K562 (cell line): ENCODE data around the gene MTNR1B. TPM values are rescaled to one million over a fixed set of nuclear protein-coding genes. Genes with fewer than 3 reads are reported as not detected.

Experiments used
- ATAC-seq: fragments of 200-7000 bp; cut with Tn5 transposase; 3 replicates; pipeline ENCODE4 v1.9.1; 2020; ENCODE audit warnings: moderate library complexity
- BruUV-seq: library from RNA; stranded (reverse); fragments of 400-500 nt; replicated peaks from 2 replicates; lab custom pipeline; 2021; lab: Mats Ljungman, UMichigan
- CTCF ChIA-PET: fragments of 300-600 bp; formaldehyde crosslinking; extraction: SDS; loops from one replicate; lab custom pipeline; 2021; ENCODE audit warnings: low intra/inter-chr PET ratio; lab: Yijun Ruan, JAX
- POLR2A ChIA-PET: fragments of 300-600, 350-650 bp; sonication (Branson Sonifier 250); formaldehyde crosslinking; extraction: SDS; loops from one replicate; lab custom pipeline; 2021; ENCODE audit warnings: antibody characterized with exemption, inconsistent platforms; lab: Yijun Ruan, JAX
- DNase-seq, 4 experiments: peaks; one replicate each; pipeline versions ENCODE4 v3.0.0 to v3.0.0-alpha.2; 2011 to 2018; ENCODE audit warnings: low spot score in 3 of 4, mixed read lengths in 3 of 4; ENCODE audit errors: extremely low read depth in 1 of 4
- FAIRE-seq: peaks from 2 replicates; lab custom pipeline; 2011; peaks lifted over from hg19 to GRCh38; lab: Jason Lieb, UNC
- H2AFZ ChIP-seq: 2 replicates; pipeline ENCODE4 v1.6.0; 2011; ENCODE audit warnings: low read depth, low read length, control low read depth, inconsistent platforms
- H3K27ac ChIP-seq: fragments of 200-600 bp; 3 replicates; pipeline ENCODE4 v1.8.0; 2011; ENCODE audit warnings: low read depth, mild to moderate bottlenecking, control low read depth, inconsistent platforms, low read length, moderate library complexity, mixed read lengths; ENCODE audit errors: extremely low read depth
- H3K27me3 ChIP-seq, 2 experiments: fragments of 300-600 bp in 1 of 2; 2 replicates in 1 of 2; 3 replicates in 1 of 2; pipeline versions ENCODE4 v1.6.0 to v1.8.0; 2011; ENCODE audit warnings: inconsistent platforms in 2 of 2, low read length in 2 of 2, mild to moderate bottlenecking in 1 of 2, mixed read lengths in 1 of 2, moderate library complexity in 1 of 2; ENCODE audit not compliant: control insufficient read depth in 2 of 2, insufficient read depth in 2 of 2
- H3K36me3 ChIP-seq: fragments of 300-600 bp; 3 replicates; pipeline ENCODE4 v1.8.0; 2011; ENCODE audit warnings: mild to moderate bottlenecking, low read length, inconsistent platforms; ENCODE audit not compliant: control insufficient read depth, insufficient read depth
- H3K4me1 ChIP-seq, 2 experiments: fragments of 200-600 bp in 1 of 2; replicated peaks in 1 of 2; 2 replicates in 1 of 2; 3 replicates in 1 of 2; pipeline versions ENCODE4 v1.5.1 to v1.8.0; 2011; ENCODE audit warnings: inconsistent platforms in 2 of 2, low read length in 2 of 2, mild to moderate bottlenecking in 1 of 2, mixed read lengths in 1 of 2, moderate library complexity in 1 of 2; ENCODE audit not compliant: control insufficient read depth in 2 of 2, insufficient read depth in 2 of 2
- H3K4me2 ChIP-seq: 2 replicates; pipeline ENCODE4 v1.6.1; 2011; ENCODE audit warnings: low read length, control low read depth, inconsistent platforms, mixed read lengths; ENCODE audit not compliant: insufficient read depth
- H3K4me3 ChIP-seq: fragments of 200-600 bp; sonication (generic), shearing (Covaris generic); 2 replicates; pipeline ENCODE4 v1.5.1; 2016; ENCODE audit warnings: control low read depth, inconsistent platforms
- H3K79me2 ChIP-seq: fragments of 200-600 bp; 3 replicates; pipeline ENCODE4 v1.8.0; 2011; ENCODE audit warnings: low read length, inconsistent platforms; ENCODE audit not compliant: control insufficient read depth, insufficient read depth
- H3K9ac ChIP-seq, 2 experiments: 2 replicates each; pipeline versions ENCODE4 v1.6.0 to v1.6.1; 2011; ENCODE audit warnings: low read depth in 2 of 2, low read length in 2 of 2, control low read depth in 1 of 2, inconsistent platforms in 1 of 2, mild to moderate bottlenecking in 1 of 2, mixed read lengths in 1 of 2; ENCODE audit not compliant: insufficient read depth in 1 of 2
- H3K9me1 ChIP-seq: one replicate; pipeline ENCODE4 v1.6.0; 2011; ENCODE audit warnings: inconsistent platforms, mild to moderate bottlenecking, low read length, moderate library complexity; ENCODE audit not compliant: control insufficient read depth, insufficient read depth
- H3K9me3 ChIP-seq: replicated peaks from 2 replicates; pipeline ENCODE4 v1.5.1; 2011; ENCODE audit warnings: low read depth, low read length, inconsistent platforms; ENCODE audit not compliant: control insufficient read depth, insufficient read depth
- H4K20me1 ChIP-seq: replicated peaks from 2 replicates; pipeline ENCODE4 v1.6.1; 2011; ENCODE audit warnings: low read length, inconsistent platforms, mixed read lengths; ENCODE audit not compliant: control insufficient read depth, insufficient read depth
- CREB5 ChIP-seq: fragments of 250-450 bp; sonication (Bioruptor Pico); IDR thresholded peaks from 2 replicates; pipeline ENCODE4 v1.5.0; 2020; ENCODE audit warnings: mild to moderate bottlenecking
- POLR3G ChIP-seq: IDR thresholded peaks from 2 replicates; pipeline ENCODE4 v1.6.1; 2011; ENCODE audit not compliant: insufficient read length, insufficient replicate concordance; ENCODE audit errors: extremely low read depth
- PTRF ChIP-seq: fragments of 450-650 bp; IDR thresholded peaks from 2 replicates; pipeline ENCODE4 v1.6.1; 2016; ENCODE audit warnings: mild to moderate bottlenecking, missing genetic modification characterization, missing compliant biosample characterization
- RCOR1 ChIP-seq, 2 experiments: IDR thresholded peaks; 2 replicates each; pipeline ENCODE4 v1.6.1; 2012; ENCODE audit warnings: low read depth in 2 of 2, low read length in 2 of 2, borderline replicate concordance in 1 of 2, improper control_type of control experiment in 1 of 2
- SMARCC2 ChIP-seq: fragments of 450-650 bp; IDR thresholded peaks from 2 replicates; pipeline ENCODE4 v1.6.1; 2017; ENCODE audit warnings: antibody characterized with exemption, moderate library complexity, mild to moderate bottlenecking, low read depth
- SRSF3 ChIP-seq: fragments of 200-400 bp; formaldehyde crosslinking; IDR thresholded peaks from 2 replicates; pipeline ENCODE4 v1.6.1; 2016; ENCODE audit warnings: mild to moderate bottlenecking, low read length, moderate library complexity; ENCODE audit not compliant: insufficient read depth
- ZFP30 ChIP-seq: fragments of 250-450 bp; sonication (Bioruptor Pico); IDR thresholded peaks from 2 replicates; pipeline ENCODE4 v1.8.0; 2022; ENCODE audit warnings: moderate library complexity, mild to moderate bottlenecking, inconsistent platforms, borderline replicate concordance
- WGBS: fragments of 100-300 bp; shearing (Covaris generic); methylation state at CpG from one replicate; pipeline ENCODE4 v1.1.6; 2016; ENCODE audit warnings: low coverage, mixed read lengths; ENCODE audit not compliant: insufficient coverage; ENCODE audit errors: missing lambda C conversion rate; 5-methylcytosine and 5-hydroxymethylcytosine counted together
- in situ Hi-C: fragments of 300-500 bp; cut with MboI; formaldehyde crosslinking; loops from 4 replicates; pipeline ENCODE4 v1.15.0; 2018; ENCODE audit warnings: inconsistent platforms, mixed read lengths
- intact Hi-C: fragments of 100-400 bp; cut with micrococcal nuclease; formaldehyde crosslinking; loops from 2 replicates; pipeline ENCODE4 v1.14.2; 2022
- polyA plus RNA-seq, 8 experiments: library from polyadenylated mRNA; depleted of rRNA in 4 of 8; stranded (reverse) in 5 of 8; unstranded in 3 of 8; fragments of >200 nt; fragmentation: Nextera tagmentation in 2 of 8; fragmentation: Illumina TruSeq in 1 of 8; extraction: Ambion mirVana in 2 of 8; extraction: Trizol in 1 of 8; gene quantifications; 2 replicates each; pipeline versions ENCODE4 v1.2.1 to v1.2.3, GENCODE V29; 2011 to 2014; ENCODE audit warnings: inconsistent platforms in 1 of 8, missing spikeins in 1 of 8
- total RNA-seq, 7 experiments: library from RNA; depleted of rRNA in 6 of 7; stranded (reverse); fragments of >200 nt in 6 of 7; fragmentation: Illumina TruSeq in 2 of 7; extraction: Trizol in 2 of 7; gene quantifications; 2 replicates each; pipeline versions ENCODE4 v1.2.1 to v1.2.3, GENCODE V29; 2011 to 2021; ENCODE audit warnings: low replicate concordance in 1 of 7

MTNR1B gene
- total and polyA plus RNA-seq, 9 of the 15 experiments (the other 6 are each of a cell fraction or from before 2014, with no cell fraction given), result not detected

GRCh38 chr11:92980312-92980711 is 10.9 kb downstream of the MTNR1B start (continued):
- no peak for TF ChIP-seq POLR3G
- TF ChIP-seq PTRF, result no peak
- TF ChIP-seq SMARCC2, result no peak
- TF ChIP-seq ZFP30 (CRISPR knock-in tag), result no peak
- TF ChIP-seq RCOR1 (IDR thresholded peaks at IDR 0.05; ENCODE audit: borderline replicate concordance in 1 of 2, low read depth in 2 of 2, low read length in 2 of 2), result no peak

GRCh38 chr11:92981508-92982043 is 12.1 kb downstream of the MTNR1B start:
- 3% methylated on average over 24 of the region's 24 CpGs for WGBS
- Histone ChIP-seq H3K4me2 (no peak overlapping the region), H3K36me3 (no peaks in the 10 kb centered on the region), H3K27me3 (peaks cover 0 to 8% of the 10 kb centered on the region in 2 experiments; a peak in 3 of 5 replicates), H3K9me1 (no peaks in the 10 kb centered on the region), H3K9ac (no peak overlapping the region), H2AFZ (no peak overlapping the region), H3K79me2 (no peaks in the 10 kb centered on the region), H4K20me1 (no peaks in the 10 kb centered on the region), H3K4me3 (no peak overlapping the region), H3K4me1 (no peaks in the 10 kb centered on the region; a peak in 1 of 5 replicates), H3K9me3 (no peaks in the 10 kb centered on the region), H3K27ac (no peak overlapping the region)
- CTCF ChIA-PET, result no interaction called here
- BruUV-seq, result no TSS peak
- POLR2A ChIA-PET, result no interaction called here
- ATAC-seq (no peak), DNase-seq (peak in 1 of 4 experiments; percentile 2), FAIRE-seq (no peak)
- intact Hi-C loops (no loop called here), in situ Hi-C loops (no loop called here)
- TF ChIP-seq SRSF3, result no peak
- TF ChIP-seq CREB5, result no peak
